ENCODE results near the gene C22orf15.

C22orf15 gene

GRCh38 chr22:23764899-23765881 is 2.4 kb downstream of the C22orf15 start:
- no peak for DNase-seq (ENCODE audit: low read depth)
- Histone ChIP-seq H3K27me3 (replicated peaks; ENCODE audit: control insufficient read depth, insufficient read depth, low read length) (no peaks in the 10 kb centered on the region), H3K9me3 (ENCODE audit: control insufficient read depth, low read length) (no peaks in the 10 kb centered on the region), H3K9ac (ENCODE audit: low read length) (no peak overlapping the region), H3K4me1 (ENCODE audit: control insufficient read depth, insufficient read depth, low read length) (peaks cover 11% of the 10 kb centered on the region), H3K36me3 (ENCODE audit: control insufficient read depth, insufficient read depth, low read length, severe bottlenecking) (no peaks in the 10 kb centered on the region), H3K4me3 (ENCODE audit: low read length) (no peak overlapping the region)

GRCh38 chr22:23767303-23767672 is 4.5 kb downstream of the C22orf15 start:
- no peak for DNase-seq (ENCODE audit: low read depth)
- Histone ChIP-seq H3K9ac (ENCODE audit: low read length) (peak overlapping the region; percentile 90), H3K9me3 (ENCODE audit: control insufficient read depth, low read length) (no peaks in the 10 kb centered on the region), H3K27me3 (replicated peaks; ENCODE audit: control insufficient read depth, insufficient read depth, low read length) (no peaks in the 10 kb centered on the region), H3K4me1 (ENCODE audit: control insufficient read depth, insufficient read depth, low read length) (peaks cover 12% of the 10 kb centered on the region), H3K36me3 (ENCODE audit: control insufficient read depth, insufficient read depth, low read length, severe bottlenecking) (no peaks in the 10 kb centered on the region), H3K4me3 (ENCODE audit: low read length) (peak overlapping the region; percentile 85)

GRCh38 chr22:23767673-23768548 is 5.1 kb downstream of the C22orf15 start, which contains the start of gene CHCHD10:
CHCHD10 (minus strand) TSS chr22:23767972; CDS start chr22:23767874, 98 bp downstream.
- DNase-seq (ENCODE audit: low read depth), result peak; percentile 87
- H3K4me1 ChIP-seq (ENCODE audit: control insufficient read depth, insufficient read depth, low read length), result peaks cover 14% of the 10 kb centered on the region
- no peaks in the 10 kb centered on the region for H3K27me3 ChIP-seq (replicated peaks; ENCODE audit: control insufficient read depth, insufficient read depth, low read length)

GRCh38 chr22:23769321-23769965 is 6.7 kb downstream of the C22orf15 start:
- Histone ChIP-seq H3K9me3 (ENCODE audit: control insufficient read depth, low read length) (no peaks in the 10 kb centered on the region), H3K4me1 (ENCODE audit: control insufficient read depth, insufficient read depth, low read length) (peaks cover 18% of the 10 kb centered on the region), H3K27me3 (replicated peaks; ENCODE audit: control insufficient read depth, insufficient read depth, low read length) (no peaks in the 10 kb centered on the region), H3K4me3 (ENCODE audit: low read length) (no peak overlapping the region), H3K9ac (ENCODE audit: low read length) (no peak overlapping the region), H3K36me3 (ENCODE audit: control insufficient read depth, insufficient read depth, low read length, severe bottlenecking) (no peaks in the 10 kb centered on the region)
- no peak for DNase-seq (ENCODE audit: low read depth)

More at GRCh38 chr22:23767673-23768548, 5.1 kb downstream of the C22orf15 start, which contains the start of gene CHCHD10:
- no peaks in the 10 kb centered on the region for H3K9me3 ChIP-seq (ENCODE audit: control insufficient read depth, low read length)
- H3K9ac ChIP-seq (ENCODE audit: low read length), result peak within 1 kb of the TSS; percentile 90
- peak within 1 kb of the TSS; percentile 85 for H3K4me3 ChIP-seq (ENCODE audit: low read length)
- no peaks in the 10 kb centered on the region for H3K36me3 ChIP-seq (ENCODE audit: control insufficient read depth, insufficient read depth, low read length, severe bottlenecking)

GRCh38 chr22:23772315-23772648 is 9.5 kb downstream of the C22orf15 start:
- no peaks in the 10 kb centered on the region for H3K27me3 ChIP-seq (replicated peaks; ENCODE audit: control insufficient read depth, insufficient read depth, low read length)
- no peak for DNase-seq (ENCODE audit: low read depth)
- peaks cover 16% of the 10 kb centered on the region for H3K4me1 ChIP-seq (ENCODE audit: control insufficient read depth, insufficient read depth, low read length)
- H3K36me3 ChIP-seq (ENCODE audit: control insufficient read depth, insufficient read depth, low read length, severe bottlenecking), result no peaks in the 10 kb centered on the region
- no peaks in the 10 kb centered on the region for H3K9me3 ChIP-seq (ENCODE audit: control insufficient read depth, low read length)
- H3K9ac ChIP-seq (ENCODE audit: low read length), result peak overlapping the region; percentile 42
- peak overlapping the region; percentile 59 for H3K4me3 ChIP-seq (ENCODE audit: low read length)

GRCh38 chr22:23772649-23773473 is 10.1 kb downstream of the C22orf15 start, which contains the start of gene MMP11:
MMP11 (plus strand) TSS chr22:23772849; CDS start chr22:23772871, 22 bp downstream.
- peak; percentile 77 for DNase-seq (ENCODE audit: low read depth)
- H3K9me3 ChIP-seq (ENCODE audit: control insufficient read depth, low read length), result no peaks in the 10 kb centered on the region

GRCh38 chr22:23773483-23774113 is 10.8 kb downstream of the C22orf15 start:
- H3K4me1 ChIP-seq (ENCODE audit: control insufficient read depth, insufficient read depth, low read length), result peaks cover 16% of the 10 kb centered on the region
- no peak overlapping the region for H3K9ac ChIP-seq (ENCODE audit: low read length)
- no peak for DNase-seq (ENCODE audit: low read depth)
- H3K27me3 ChIP-seq (replicated peaks; ENCODE audit: control insufficient read depth, insufficient read depth, low read length), result no peaks in the 10 kb centered on the region
- no peaks in the 10 kb centered on the region for H3K36me3 ChIP-seq (ENCODE audit: control insufficient read depth, insufficient read depth, low read length, severe bottlenecking)
- H3K9me3 ChIP-seq (ENCODE audit: control insufficient read depth, low read length), result no peaks in the 10 kb centered on the region
- H3K4me3 ChIP-seq (ENCODE audit: low read length), result no peak overlapping the region

More at GRCh38 chr22:23772649-23773473, 10.1 kb downstream of the C22orf15 start, which contains the start of gene MMP11:
- Histone ChIP-seq H3K4me1 (ENCODE audit: control insufficient read depth, insufficient read depth, low read length) (peaks cover 16% of the 10 kb centered on the region), H3K27me3 (replicated peaks; ENCODE audit: control insufficient read depth, insufficient read depth, low read length) (no peaks in the 10 kb centered on the region), H3K36me3 (ENCODE audit: control insufficient read depth, insufficient read depth, low read length, severe bottlenecking) (no peaks in the 10 kb centered on the region), H3K4me3 (ENCODE audit: low read length) (peak within 1 kb of the TSS; percentile 70), H3K9ac (ENCODE audit: low read length) (peak within 1 kb of the TSS; percentile 65)

GRCh38 chr22:23774114-23774921 is 11.5 kb downstream of the C22orf15 start:
- H3K9me3 ChIP-seq (ENCODE audit: control insufficient read depth, low read length), result no peaks in the 10 kb centered on the region
- H3K4me1 ChIP-seq (ENCODE audit: control insufficient read depth, insufficient read depth, low read length), result peaks cover 16% of the 10 kb centered on the region
- no peaks in the 10 kb centered on the region for H3K36me3 ChIP-seq (ENCODE audit: control insufficient read depth, insufficient read depth, low read length, severe bottlenecking)
- H3K27me3 ChIP-seq (replicated peaks; ENCODE audit: control insufficient read depth, insufficient read depth, low read length), result no peaks in the 10 kb centered on the region
- no peak overlapping the region for H3K9ac ChIP-seq (ENCODE audit: low read length)
- no peak overlapping the region for H3K4me3 ChIP-seq (ENCODE audit: low read length)
- no peak for DNase-seq (ENCODE audit: low read depth)

- H3K27me3 ChIP-seq (replicated peaks; ENCODE audit: control insufficient read depth, insufficient read depth, low read length), result no peaks in the 10 kb centered on the region
- peak; percentile 71 for DNase-seq (ENCODE audit: low read depth)
- H3K4me3 ChIP-seq (ENCODE audit: low read length), result no peak overlapping the region
- H3K4me1 ChIP-seq (ENCODE audit: control insufficient read depth, insufficient read depth, low read length), result peaks cover 16% of the 10 kb centered on the region
- no peaks in the 10 kb centered on the region for H3K9me3 ChIP-seq (ENCODE audit: control insufficient read depth, low read length)
- H3K9ac ChIP-seq (ENCODE audit: low read length), result no peak overlapping the region
- H3K36me3 ChIP-seq (ENCODE audit: control insufficient read depth, insufficient read depth, low read length, severe bottlenecking), result no peaks in the 10 kb centered on the region
Observed at GRCh38 chr22:23774922-23775436, 12.2 kb downstream of the C22orf15 start.

All from adipocyte (in vitro differentiated cells).